H1 (cell line): Measurements from ENCODE around the gene XNDC1N. TPM values are rescaled to one million over a fixed set of nuclear protein-coding genes. Genes with fewer than 3 reads are reported as not detected.

Experiments used
- CTCF ChIA-PET: fragments of 300-600 bp; sonication (Branson Sonifier 250); formaldehyde crosslinking; loops from one replicate; lab custom pipeline; 2021; ENCODE audit not compliant: partially characterized antibody; lab: Charles Lee
- POLR2A ChIA-PET: fragments of 300-600 bp; sonication (Branson Sonifier 250); formaldehyde crosslinking; loops from one replicate; lab custom pipeline; 2021; ENCODE audit warnings: inconsistent platforms; ENCODE audit not compliant: partially characterized antibody; lab: Charles Lee
- DNase-seq, 2 experiments: peaks; one replicate each; pipeline versions ENCODE4 v3.0.0 to v3.0.0-alpha.2; 2010 to 2022; ENCODE audit warnings: low spot score in 2 of 2, low read depth in 1 of 2, mixed read lengths in 1 of 2
- FAIRE-seq: peaks from 2 replicates; lab custom pipeline; 2011; peaks lifted over from hg19 to GRCh38; lab: Jason Lieb, UNC
- H2AFZ ChIP-seq: 2 replicates; pipeline ENCODE4 v1.8.1; 2012; ENCODE audit warnings: low read length, inconsistent platforms
- H2AK5ac ChIP-seq: 2 replicates; pipeline ENCODE4 v1.6.1; 2013; ENCODE audit warnings: low read depth, low read length
- H2BK120ac ChIP-seq: replicated peaks from 2 replicates; pipeline ENCODE3; 2013; ENCODE audit warnings: low read depth, low read length, inconsistent platforms
- H2BK12ac ChIP-seq: 2 replicates; pipeline ENCODE4 v1.6.1; 2013; ENCODE audit warnings: low read depth, low read length
- H2BK15ac ChIP-seq: 2 replicates; pipeline ENCODE4 v1.6.1; 2013; ENCODE audit warnings: low read length
- H2BK20ac ChIP-seq: 2 replicates; pipeline ENCODE4 v1.6.1; 2013; ENCODE audit warnings: low read length
- H2BK5ac ChIP-seq: 2 replicates; pipeline ENCODE4 v1.6.1; 2013; ENCODE audit warnings: low read depth, low read length
- H3K14ac ChIP-seq: 2 replicates; pipeline ENCODE4 v1.6.1; 2013; ENCODE audit warnings: inconsistent platforms; ENCODE audit not compliant: insufficient read length
- H3K18ac ChIP-seq: 2 replicates; pipeline ENCODE4 v1.6.1; 2013; ENCODE audit warnings: low read length; ENCODE audit errors: extremely low read depth
- H3K23ac ChIP-seq: 2 replicates; pipeline ENCODE4 v1.6.1; 2013; ENCODE audit warnings: inconsistent platforms; ENCODE audit not compliant: insufficient read length
- H3K23me2 ChIP-seq: 2 replicates; pipeline ENCODE4 v1.6.1; 2013; ENCODE audit warnings: low read depth, low read length
- H3K27ac ChIP-seq: 2 replicates; pipeline ENCODE4 v1.6.1; 2011; ENCODE audit warnings: low read depth, low read length, inconsistent platforms
- H3K27me3 ChIP-seq, 4 experiments: replicated peaks in 1 of 4; 1 replicate in 1 of 4; 2 replicates in 3 of 4; pipeline versions ENCODE4 v1.6.1 to v1.8.1; 2011 to 2013; ENCODE audit warnings: low read length in 3 of 4, mild to moderate bottlenecking in 3 of 4, inconsistent platforms in 2 of 4, mixed read lengths in 2 of 4, moderate library complexity in 1 of 4; ENCODE audit not compliant: control insufficient read depth in 3 of 4, insufficient read depth in 3 of 4; ENCODE audit errors: extremely low read depth in 1 of 4
- H3K36me3 ChIP-seq, 4 experiments: 2 replicates each; pipeline versions ENCODE4 v1.6.1 to v1.8.1; 2011 to 2013; ENCODE audit warnings: mild to moderate bottlenecking in 4 of 4, low read length in 3 of 4, moderate library complexity in 2 of 4, control low read depth in 1 of 4, inconsistent platforms in 1 of 4; ENCODE audit not compliant: insufficient read depth in 4 of 4, control insufficient read depth in 2 of 4
- H3K4ac ChIP-seq: replicated peaks from 2 replicates; pipeline ENCODE3; 2013; ENCODE audit warnings: low read length, low read depth, mixed read lengths, inconsistent platforms; ENCODE audit not compliant: insufficient read length
- H3K4me1 ChIP-seq, 4 experiments: replicated peaks in 1 of 4; 1 replicate in 1 of 4; 2 replicates in 3 of 4; pipeline versions ENCODE4 v1.6.1 to v1.8.1; 2011 to 2013; ENCODE audit warnings: low read length in 3 of 4, inconsistent platforms in 2 of 4, mixed read lengths in 1 of 4; ENCODE audit not compliant: insufficient read depth in 4 of 4, control insufficient read depth in 3 of 4
- H3K4me2 ChIP-seq, 2 experiments: 2 replicates each; pipeline versions ENCODE4 v1.6.1 to v1.8.1; 2011 to 2013; ENCODE audit warnings: low read depth in 2 of 2, low read length in 2 of 2, control low read depth in 1 of 2, inconsistent platforms in 1 of 2, mild to moderate bottlenecking in 1 of 2; ENCODE audit not compliant: insufficient read depth in 1 of 2
- H3K4me3 ChIP-seq, 4 experiments: fragments of 200-600, 300-600 bp in 1 of 4; sonication (generic), shearing (Covaris generic), sonication (Bioruptor Twin) in 1 of 4; 2 replicates each; pipeline versions ENCODE4 v1.5.1 to v1.8.1; 2011 to 2016; ENCODE audit warnings: low read length in 4 of 4, low read depth in 3 of 4, control low read depth in 2 of 4, inconsistent platforms in 2 of 4, mild to moderate bottlenecking in 2 of 4, mixed read lengths in 1 of 4, moderate library complexity in 1 of 4; ENCODE audit not compliant: insufficient read depth in 2 of 4; ENCODE audit errors: extremely low read depth in 1 of 4
- H3K56ac ChIP-seq: replicated peaks from 2 replicates; pipeline ENCODE3; 2013; ENCODE audit warnings: low read depth, mild to moderate bottlenecking, mixed read lengths, low read length, inconsistent platforms; ENCODE audit not compliant: insufficient read length
- H3K79me1 ChIP-seq: 2 replicates; pipeline ENCODE4 v1.6.1; 2013; ENCODE audit warnings: low read depth, low read length, control low read depth
- H3K79me2 ChIP-seq, 2 experiments: 2 replicates each; pipeline versions ENCODE4 v1.6.1 to v1.8.1; 2012 to 2013; ENCODE audit warnings: low read length in 2 of 2, mild to moderate bottlenecking in 2 of 2, inconsistent platforms in 1 of 2; ENCODE audit not compliant: insufficient read depth in 2 of 2, control insufficient read depth in 1 of 2
- H3K9ac ChIP-seq, 4 experiments: replicated peaks in 1 of 4; 1 replicate in 1 of 4; 2 replicates in 3 of 4; pipeline versions ENCODE4 v1.6.1 to v1.8.1; 2011 to 2013; ENCODE audit warnings: low read depth in 3 of 4, low read length in 3 of 4, control low read depth in 2 of 4, mild to moderate bottlenecking in 2 of 4, moderate library complexity in 2 of 4, inconsistent platforms in 1 of 4; ENCODE audit errors: extremely low read depth in 1 of 4
- H3K9me3 ChIP-seq, 2 experiments: 2 replicates each; pipeline versions ENCODE4 v1.6.1 to v1.8.1; 2012 to 2013; ENCODE audit warnings: mild to moderate bottlenecking in 2 of 2, moderate library complexity in 2 of 2, control low read depth in 1 of 2, inconsistent platforms in 1 of 2, low read depth in 1 of 2, low read length in 1 of 2, mixed read lengths in 1 of 2; ENCODE audit not compliant: insufficient read depth in 2 of 2
- H4K20me1 ChIP-seq, 2 experiments: replicated peaks in 1 of 2; 2 replicates each; pipeline versions ENCODE3 to v1.8.1; 2011 to 2013; ENCODE audit warnings: inconsistent platforms in 2 of 2, low read length in 2 of 2, mild to moderate bottlenecking in 1 of 2; ENCODE audit not compliant: insufficient read depth in 2 of 2, control insufficient read depth in 1 of 2
- H4K5ac ChIP-seq: 2 replicates; pipeline ENCODE4 v1.6.1; 2013; ENCODE audit warnings: low read length, low read depth, mixed read lengths, inconsistent platforms; ENCODE audit not compliant: insufficient read length
- H4K8ac ChIP-seq: 2 replicates; pipeline ENCODE4 v1.8.0; 2013; ENCODE audit warnings: mild to moderate bottlenecking, moderate library complexity, low read length, inconsistent platforms; ENCODE audit not compliant: insufficient read depth; ENCODE audit errors: extremely low read depth
- H4K91ac ChIP-seq: replicated peaks from 2 replicates; pipeline ENCODE3; 2013; ENCODE audit warnings: low read length, mixed read lengths, inconsistent platforms; ENCODE audit not compliant: insufficient read length
- BACH1 ChIP-seq: IDR thresholded peaks from 2 replicates; pipeline ENCODE4 v1.6.1; 2012; ENCODE audit warnings: low read length, improper control_type of control experiment
- BCL11A ChIP-seq, 2 experiments: IDR thresholded peaks; one replicate each; pipeline ENCODE4 v1.6.1; 2011; ENCODE audit warnings: low read depth in 2 of 2, low read length in 2 of 2, mild to moderate bottlenecking in 2 of 2
- CHD2 ChIP-seq: IDR thresholded peaks from 2 replicates; pipeline ENCODE4 v1.6.1; 2012; ENCODE audit warnings: low read length, improper control_type of control experiment
- CTBP2 ChIP-seq: IDR thresholded peaks from 2 replicates; pipeline ENCODE4 v1.7.0; 2011; ENCODE audit warnings: borderline replicate concordance, mild to moderate bottlenecking, moderate library complexity, mixed read lengths, low read length; ENCODE audit not compliant: insufficient read depth, insufficient read length
- EP300 ChIP-seq, 2 experiments: IDR thresholded peaks; 1 replicate in 1 of 2; 2 replicates in 1 of 2; pipeline ENCODE4 v1.6.1; 2011 to 2012; ENCODE audit warnings: low read depth in 2 of 2, low read length in 2 of 2, mild to moderate bottlenecking in 2 of 2, borderline replicate concordance in 1 of 2, inconsistent platforms in 1 of 2, moderate library complexity in 1 of 2
- GTF2F1 ChIP-seq: IDR thresholded peaks from 2 replicates; pipeline ENCODE4 v1.6.1; 2012; ENCODE audit warnings: low read depth, low read length, improper control_type of control experiment, borderline replicate concordance
- KDM4A ChIP-seq: IDR thresholded peaks from one replicate; pipeline ENCODE4 v1.7.1; 2012; ENCODE audit warnings: low read depth, mild to moderate bottlenecking, moderate library complexity, low read length, inconsistent platforms; ENCODE audit not compliant: severe bottlenecking
- POLR2AphosphoS5 ChIP-seq: IDR thresholded peaks from 2 replicates; pipeline ENCODE4 v1.6.1; 2011; ENCODE audit warnings: low read depth, low read length
- SAP30 ChIP-seq: fragments of 300-600 bp; sonication (generic); IDR thresholded peaks from 2 replicates; pipeline ENCODE4 v1.7.1; 2012; ENCODE audit warnings: low read length, moderate library complexity, mild to moderate bottlenecking, inconsistent platforms; ENCODE audit not compliant: insufficient read depth, insufficient replicate concordance
- SUZ12 ChIP-seq: fragments of 200-600 bp; sonication (generic); IDR thresholded peaks from 2 replicates; pipeline ENCODE4 v1.6.1; 2012; ENCODE audit warnings: mild to moderate bottlenecking, inconsistent platforms, low read length, moderate library complexity, mixed read lengths
- TBP ChIP-seq: IDR thresholded peaks from 2 replicates; pipeline ENCODE4 v1.6.1; 2011; ENCODE audit warnings: low read depth, low read length, improper control_type of control experiment
- WGBS, 2 experiments: shearing (Covaris generic) in 1 of 2; methylation state at CpG; one replicate each; pipeline versions ENCODE4 v1.1.6 to v1.1.7; 2013 to 2015; ENCODE audit warnings: low lambda C conversion rate in 2 of 2, mixed read lengths in 2 of 2, inconsistent platforms in 1 of 2, low coverage in 1 of 2, missing lambda C conversion rate in 1 of 2; ENCODE audit not compliant: insufficient replicate concordance in 2 of 2, insufficient coverage in 1 of 2, insufficient read length in 1 of 2; ENCODE audit errors: extremely low coverage in 1 of 2, missing lambda C conversion rate in 1 of 2; 5-methylcytosine and 5-hydroxymethylcytosine counted together
- polyA plus RNA-seq, 7 experiments: library from polyadenylated mRNA; depleted of rRNA in 3 of 7; stranded (reverse) in 5 of 7; unstranded in 2 of 7; fragments of >200 nt in 5 of 7; fragments of 200-250 nt in 2 of 7; gene quantifications; 1 replicate in 5 of 7; 2 replicates in 1 of 7; 4 replicates in 1 of 7; pipeline versions ENCODE4 v1.2.1 to v1.2.3, GENCODE V29; 2011 to 2013; ENCODE audit warnings: missing spikeins in 2 of 7, mixed read lengths in 2 of 7
- total RNA-seq: library from RNA; stranded (reverse); fragmentation: NEBNext Ultra II Directional; extraction: Animal tissue kit (Norgen Biotek cat#: 25700); gene quantifications from 2 replicates; pipeline ENCODE4 v1.2.1, GENCODE V29; 2021
- TF ChIP-seq, protein P1 (sequence below): IDR thresholded peaks from 2 replicates; pipeline ENCODE4 v1.6.1; 2012; ENCODE audit warnings: inconsistent platforms
- TF ChIP-seq, protein P2 (sequence below): IDR thresholded peaks from 2 replicates; pipeline ENCODE4 v1.6.1; 2012; ENCODE audit warnings: inconsistent platforms

The XNDC1N gene
- total and polyA plus RNA-seq, 2 of the 8 experiments (the other 6 are each of a cell fraction or from before 2014, with no cell fraction given), result 5.8 to 7.5 TPM

DNA sequence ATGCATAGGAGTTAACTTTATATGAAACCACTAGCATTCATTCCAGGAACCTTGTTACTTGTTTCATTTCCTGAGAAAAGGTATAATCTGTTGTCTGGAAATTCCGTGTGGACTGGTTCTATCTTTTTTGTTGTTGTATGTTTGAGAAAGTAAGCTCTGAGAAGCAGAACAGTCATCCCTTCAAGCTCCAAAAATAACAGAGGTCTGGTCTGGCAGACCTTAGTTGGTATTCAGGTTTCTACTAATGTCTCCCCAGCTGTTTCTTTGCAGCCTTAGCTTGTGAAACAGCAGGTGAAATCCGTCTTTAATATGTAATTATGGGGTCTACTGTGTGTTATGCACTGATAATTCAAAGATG is 2.8 kb upstream of the XNDC1N start:
- Histone ChIP-seq H2BK5ac (no peak overlapping the region), H2BK12ac (no peak overlapping the region), H2BK15ac (no peak overlapping the region), H3K18ac (no peak overlapping the region), H3K4ac (no peak overlapping the region), H3K9me3 (no peaks in the 10 kb centered on the region), H3K27ac (no peak overlapping the region), H3K56ac (no peak overlapping the region), H4K91ac (no peak overlapping the region), H4K5ac (no peak overlapping the region), H4K8ac (no peak overlapping the region), H3K4me1 (peaks cover 0 to 4% (median 0%) of the 10 kb centered on the region in 4 experiments; a peak in 2 of 7 replicates), H2BK120ac (no peak overlapping the region), H3K79me2 (peaks cover 23 to 76% of the 10 kb centered on the region in 2 experiments), H4K20me1 (peaks cover 10 to 11% of the 10 kb centered on the region in 2 experiments), H2AK5ac (no peak overlapping the region), H2BK20ac (no peak overlapping the region), H3K4me3 (no peak overlapping the region), H3K9ac (no peak overlapping the region), H2AFZ (no peak overlapping the region), H3K79me1 (peaks cover 4% of the 10 kb centered on the region), H3K36me3 (no peaks in the 10 kb centered on the region; a peak in 1 of 8 replicates)
- DNase-seq, result no peak
- ChIA-PET CTCF (interaction anchor here (1.1 to 2.2 kb wide), 2 partner anchors 46 to 83 kb away, joined by 3 to 6 read pairs; no protein-coding TSS in a partner anchor), POLR2A (no interaction called here)
- FAIRE-seq, result no peak
- TF ChIP-seq, protein P1, sequence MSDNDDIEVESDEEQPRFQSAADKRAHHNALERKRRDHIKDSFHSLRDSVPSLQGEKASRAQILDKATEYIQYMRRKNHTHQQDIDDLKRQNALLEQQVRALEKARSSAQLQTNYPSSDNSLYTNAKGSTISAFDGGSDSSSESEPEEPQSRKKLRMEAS, result no peak
- TF ChIP-seq SUZ12 (no peak), GTF2F1 (no peak), KDM4A (no peak), TBP (no peak), EP300 (IDR thresholded peaks at IDR 0.05; ENCODE audit: borderline replicate concordance in 1 of 2, low read depth in 2 of 2, low read length in 2 of 2) (no peak), BCL11A (IDR thresholded peaks at IDR 0.05; ENCODE audit: low read depth in 2 of 2, low read length in 2 of 2) (no peak), CHD2 (no peak), SAP30 (no peak), BACH1 (no peak), CTBP2 (no peak), POLR2AphosphoS5 (no peak)
- TF ChIP-seq, protein P2, sequence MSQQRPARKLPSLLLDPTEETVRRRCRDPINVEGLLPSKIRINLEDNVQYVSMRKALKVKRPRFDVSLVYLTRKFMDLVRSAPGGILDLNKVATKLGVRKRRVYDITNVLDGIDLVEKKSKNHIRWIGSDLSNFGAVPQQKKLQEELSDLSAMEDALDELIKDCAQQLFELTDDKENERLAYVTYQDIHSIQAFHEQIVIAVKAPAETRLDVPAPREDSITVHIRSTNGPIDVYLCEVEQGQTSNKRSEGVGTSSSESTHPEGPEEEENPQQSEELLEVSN, result no peak
- TF ChIP-seq, all 59 proteins: peak for 0
- Histone ChIP-seq H3K4me2 (no peak overlapping the region), H3K14ac (no peak overlapping the region), H3K27me3 (no peaks in the 10 kb centered on the region), H3K23me2 (peaks cover 13% of the 10 kb centered on the region), H3K23ac (no peak overlapping the region)
- WGBS, 2 experiments, result 77% methylated on average over 2 of the region's 2 CpGs; no CpG with 5 or more reads in 1 of the 2 experiments
